PC-9 (cell line): ENCODE measurements around the gene ZNF716. TPM values are rescaled to one million over a fixed set of nuclear protein-coding genes. Genes with fewer than 3 reads are reported as not detected.

Experiments used
- BruUV-seq: library from RNA; stranded (reverse); fragments of 400-500 nt; replicated peaks from 2 replicates; lab custom pipeline; 2021; lab: Mats Ljungman, UMichigan
- CTCF ChIA-PET: fragments of 300-600 bp; sonication (Branson Sonifier 250); formaldehyde crosslinking; loops from one replicate; lab custom pipeline; 2022; ENCODE audit warnings: antibody characterized with exemption; lab: Charles Lee
- POLR2A ChIA-PET: fragments of 300-600 bp; sonication (Branson Sonifier 250); formaldehyde crosslinking; loops from one replicate; lab custom pipeline; 2022; ENCODE audit warnings: antibody characterized with exemption; ENCODE audit not compliant: unreplicated experiment; lab: Charles Lee
- DNase-seq, 2 experiments: peaks; one replicate each; pipeline versions ENCODE4 v3.0.0 to v3.0.0-alpha.2; 2015 to 2022; ENCODE audit warnings: mixed read lengths in 1 of 2
- H2AFZ ChIP-seq: fragments of 200-600 bp; sonication (generic); 2 replicates; pipeline ENCODE4 v1.8.1; 2017; ENCODE audit warnings: antibody characterized with exemption
- H3F3A ChIP-seq: fragments of 200-600 bp; sonication (generic); 2 replicates; pipeline ENCODE4 v1.8.1; 2017; ENCODE audit warnings: antibody characterized with exemption, mild to moderate bottlenecking, low read depth; ENCODE audit not compliant: insufficient read depth
- H3K27ac ChIP-seq: fragments of 200-600 bp; sonication (generic); 2 replicates; pipeline ENCODE4 v1.6.1; 2016; ENCODE audit warnings: mixed run types
- H3K27me3 ChIP-seq: fragments of 200-600 bp; sonication (generic); 2 replicates; pipeline ENCODE4 v1.6.1; 2016; ENCODE audit warnings: low read depth, mixed run types; ENCODE audit not compliant: insufficient read depth
- H3K36me3 ChIP-seq: fragments of 200-600 bp; sonication (generic); 2 replicates; pipeline ENCODE4 v1.6.1; 2016; ENCODE audit warnings: low read depth, mixed run types
- H3K4me1 ChIP-seq: fragments of 200-600 bp; sonication (generic); replicated peaks from 2 replicates; pipeline ENCODE4 v1.6.1; 2016; ENCODE audit warnings: mixed run types; ENCODE audit not compliant: insufficient read depth
- H3K4me2 ChIP-seq: fragments of 200-600 bp; sonication (generic); 2 replicates; pipeline ENCODE4 v1.6.1; 2017; ENCODE audit warnings: mixed run types
- H3K4me3 ChIP-seq: fragments of 200-600 bp; sonication (generic); 2 replicates; pipeline ENCODE4 v1.6.1; 2016; ENCODE audit warnings: mixed run types
- H3K79me2 ChIP-seq: fragments of 200-600 bp; sonication (generic); 2 replicates; pipeline ENCODE4 v1.6.1; 2017; ENCODE audit warnings: low read depth, mixed run types
- H3K9me2 ChIP-seq: fragments of 200-600 bp; sonication (generic); 2 replicates; pipeline ENCODE4 v1.8.1; 2017; ENCODE audit warnings: mild to moderate bottlenecking; ENCODE audit not compliant: insufficient read depth
- H3K9me3 ChIP-seq: fragments of 200-600 bp; sonication (generic); 2 replicates; pipeline ENCODE4 v1.8.1; 2016; ENCODE audit warnings: low read depth; ENCODE audit not compliant: insufficient read depth
- H4K20me1 ChIP-seq: fragments of 200-600 bp; sonication (generic); 2 replicates; pipeline ENCODE4 v1.8.1; 2017; ENCODE audit not compliant: insufficient read depth
- EZH2 ChIP-seq: fragments of 200-600 bp; sonication (generic); IDR thresholded peaks from 2 replicates; pipeline ENCODE4 v1.8.0; 2017; ENCODE audit warnings: antibody characterized with exemption, low read depth
- intact Hi-C: fragments of 100-400 bp; cut with micrococcal nuclease; formaldehyde crosslinking; loops from one replicate; pipeline ENCODE4 v1.10.0; 2022; ENCODE audit not compliant: unreplicated experiment
- total RNA-seq: library from RNA; stranded (reverse); gene quantifications from 2 replicates; pipeline ENCODE4 v1.2.3, GENCODE V29; 2021
- TF ChIP-seq, protein P1 (sequence below): fragments of 200-600 bp; sonication (generic); conservative IDR thresholded peaks from 2 replicates; pipeline ENCODE4 v1.6.1; 2017; ENCODE audit warnings: mixed run types, antibody characterized with exemption, mild to moderate bottlenecking, moderate library complexity

The ZNF716 gene
- total RNA-seq, 1 experiment from 2014 or later: not detected

DNA sequence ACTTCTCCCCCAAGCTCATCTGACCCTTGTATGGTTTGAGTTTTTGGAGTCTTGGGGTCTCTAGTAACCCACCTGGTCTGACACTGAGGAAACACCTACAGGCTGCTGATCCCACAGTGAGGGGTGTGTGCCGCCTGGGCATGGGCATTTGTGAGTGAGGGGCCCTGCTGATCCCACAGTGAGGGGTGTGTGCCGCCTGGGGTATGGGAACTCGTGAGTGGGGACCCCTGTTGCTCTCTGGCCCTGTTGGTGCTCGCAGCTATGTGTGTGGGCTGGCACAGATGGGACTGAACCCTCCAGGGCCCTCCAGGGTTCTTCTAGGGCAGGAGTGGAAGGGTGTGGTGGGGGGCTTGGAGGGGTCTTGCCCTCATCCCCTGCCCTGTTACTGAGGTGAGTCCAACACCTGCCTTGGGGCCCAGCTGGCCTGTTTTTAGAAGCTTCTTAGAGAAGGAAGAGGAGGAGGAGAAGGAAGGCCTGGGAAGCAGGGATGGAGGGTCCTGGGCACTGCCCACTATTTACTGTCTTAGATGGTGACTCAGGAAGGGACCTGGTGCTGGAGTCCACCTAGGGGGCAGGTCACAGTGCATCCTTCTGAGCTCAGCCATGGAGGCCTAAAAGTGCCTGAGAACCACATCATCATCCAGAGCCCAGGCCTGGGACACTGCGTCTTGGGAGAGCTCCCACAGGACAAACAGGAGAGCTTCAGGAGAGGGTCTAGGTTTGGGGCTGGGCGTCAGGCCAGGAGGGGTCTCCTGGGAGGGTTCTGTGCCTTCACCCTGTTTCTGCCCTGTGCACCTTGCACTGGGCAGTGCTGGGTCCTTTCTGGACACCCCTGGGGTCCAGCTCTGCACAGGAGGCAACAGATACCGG, 36.2 kb upstream of the ZNF716 start:
- no peak overlapping the region for H2AFZ ChIP-seq

DNA sequence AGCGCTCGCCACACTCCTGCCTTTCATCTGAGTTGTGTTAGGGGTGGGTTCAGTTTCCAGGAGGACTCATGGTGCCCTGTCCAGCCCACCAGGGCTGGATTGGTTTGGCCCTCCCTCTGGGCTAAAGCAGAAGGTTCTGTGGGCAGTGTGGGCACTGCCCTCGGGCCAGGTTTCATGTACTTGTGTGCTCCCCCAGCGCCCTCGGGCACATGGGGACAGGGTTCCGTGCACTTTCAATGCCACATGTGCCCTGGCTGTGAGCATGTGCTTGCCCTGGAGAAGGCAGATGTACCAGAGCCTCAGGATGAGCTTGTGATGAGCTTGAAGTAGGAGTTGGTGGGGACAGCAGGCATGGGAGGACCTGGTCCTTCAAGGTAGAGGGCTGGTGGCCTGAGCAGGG, 35.6 kb upstream of the ZNF716 start:
- no peak overlapping the region for H3K27ac ChIP-seq
- no peak overlapping the region for H3K4me3 ChIP-seq
- H3K36me3 ChIP-seq: no peaks in the 10 kb centered on the region
- ChIA-PET POLR2A (no interaction called here), CTCF (no interaction called here)
- intact Hi-C loops: no loop called here
- DNase-seq: no peak
- no peaks in the 10 kb centered on the region for H3K4me1 ChIP-seq
- H3F3A ChIP-seq: no peaks in the 10 kb centered on the region
- no peaks in the 10 kb centered on the region for H3K9me3 ChIP-seq
- no peaks in the 10 kb centered on the region for H4K20me1 ChIP-seq
- no peak overlapping the region for H3K4me2 ChIP-seq
- BruUV-seq: no TSS peak
- no peaks in the 10 kb centered on the region for H3K9me2 ChIP-seq
- TF ChIP-seq EZH2: no peak
- TF ChIP-seq, protein P1, sequence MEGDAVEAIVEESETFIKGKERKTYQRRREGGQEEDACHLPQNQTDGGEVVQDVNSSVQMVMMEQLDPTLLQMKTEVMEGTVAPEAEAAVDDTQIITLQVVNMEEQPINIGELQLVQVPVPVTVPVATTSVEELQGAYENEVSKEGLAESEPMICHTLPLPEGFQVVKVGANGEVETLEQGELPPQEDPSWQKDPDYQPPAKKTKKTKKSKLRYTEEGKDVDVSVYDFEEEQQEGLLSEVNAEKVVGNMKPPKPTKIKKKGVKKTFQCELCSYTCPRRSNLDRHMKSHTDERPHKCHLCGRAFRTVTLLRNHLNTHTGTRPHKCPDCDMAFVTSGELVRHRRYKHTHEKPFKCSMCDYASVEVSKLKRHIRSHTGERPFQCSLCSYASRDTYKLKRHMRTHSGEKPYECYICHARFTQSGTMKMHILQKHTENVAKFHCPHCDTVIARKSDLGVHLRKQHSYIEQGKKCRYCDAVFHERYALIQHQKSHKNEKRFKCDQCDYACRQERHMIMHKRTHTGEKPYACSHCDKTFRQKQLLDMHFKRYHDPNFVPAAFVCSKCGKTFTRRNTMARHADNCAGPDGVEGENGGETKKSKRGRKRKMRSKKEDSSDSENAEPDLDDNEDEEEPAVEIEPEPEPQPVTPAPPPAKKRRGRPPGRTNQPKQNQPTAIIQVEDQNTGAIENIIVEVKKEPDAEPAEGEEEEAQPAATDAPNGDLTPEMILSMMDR: no peak
- H3K27me3 ChIP-seq: no peaks in the 10 kb centered on the region
- H2AFZ ChIP-seq: no peak overlapping the region
- H3K79me2 ChIP-seq: no peaks in the 10 kb centered on the region

More for the DNA sequence above, 36.2 kb upstream of the ZNF716 start:
- no peak for DNase-seq
- H3K9me3 ChIP-seq: no peaks in the 10 kb centered on the region
- H3K4me1 ChIP-seq: no peaks in the 10 kb centered on the region
- H3K36me3 ChIP-seq: no peaks in the 10 kb centered on the region
- ChIA-PET POLR2A (no interaction called here), CTCF (no interaction called here)
- H3K79me2 ChIP-seq: no peaks in the 10 kb centered on the region
- no peaks in the 10 kb centered on the region for H4K20me1 ChIP-seq
- no peaks in the 10 kb centered on the region for H3K27me3 ChIP-seq
- no TSS peak for BruUV-seq
- H3K4me2 ChIP-seq: no peak overlapping the region
- H3K4me3 ChIP-seq: no peak overlapping the region
- H3K9me2 ChIP-seq: no peaks in the 10 kb centered on the region
- TF ChIP-seq EZH2: no peak
- TF ChIP-seq, protein P1: no peak
- intact Hi-C loops: no loop called here
- H3F3A ChIP-seq: no peaks in the 10 kb centered on the region
- H3K27ac ChIP-seq: no peak overlapping the region

DNA sequence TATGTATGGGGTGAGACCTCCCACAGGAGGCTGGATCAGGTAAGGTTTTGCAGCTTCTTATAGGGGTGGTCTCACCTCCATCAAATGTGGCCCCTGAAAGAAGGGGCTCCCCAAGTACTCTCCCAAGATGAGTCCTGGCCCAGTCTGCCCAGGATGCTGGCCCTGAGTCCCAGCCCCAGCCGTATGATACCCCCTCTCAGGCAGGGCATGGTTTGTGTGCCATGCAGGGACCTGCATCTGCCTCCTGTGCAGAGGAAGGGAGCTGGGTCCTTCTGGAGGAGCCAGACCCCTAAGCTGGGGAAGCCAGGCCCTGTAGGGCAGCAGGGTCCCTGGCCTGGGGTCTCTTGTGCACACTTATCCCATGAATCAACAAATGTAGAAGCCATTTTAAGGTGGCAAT, 35.1 kb upstream of the ZNF716 start:
- H3F3A ChIP-seq: no peaks in the 10 kb centered on the region
- no peak overlapping the region for H2AFZ ChIP-seq
- no peaks in the 10 kb centered on the region for H3K9me2 ChIP-seq
- no peak for DNase-seq
- H3K4me2 ChIP-seq: no peak overlapping the region
- no peaks in the 10 kb centered on the region for H3K4me1 ChIP-seq
- no peak overlapping the region for H3K4me3 ChIP-seq
- H3K27ac ChIP-seq: no peak overlapping the region
- no peaks in the 10 kb centered on the region for H3K27me3 ChIP-seq
- POLR2A ChIA-PET: no interaction called here
- no peaks in the 10 kb centered on the region for H4K20me1 ChIP-seq
- H3K79me2 ChIP-seq: no peaks in the 10 kb centered on the region
- BruUV-seq: no TSS peak
- CTCF ChIA-PET: no interaction called here
- intact Hi-C loops: no loop called here
- no peaks in the 10 kb centered on the region for H3K36me3 ChIP-seq
- no peaks in the 10 kb centered on the region for H3K9me3 ChIP-seq
- TF ChIP-seq, protein P1: no peak
- TF ChIP-seq EZH2: no peak
